WTC11 (cell line): Measurements from ENCODE around the gene GABRB1. TPM values are rescaled to one million over a fixed set of nuclear protein-coding genes. Genes with fewer than 3 reads are reported as not detected.
A peak's percentile ranks its signal among the peaks of the same experiment; 100 is the strongest.

Experiments used
- ATAC-seq: fragments of 200-7000 bp; cut with Tn5 transposase; 2 replicates; pipeline ENCODE4 v1.10.0; 2021; ENCODE audit warnings: mild to moderate bottlenecking, moderate library complexity
- CTCF ChIA-PET: fragments of 300-600 bp; sonication (Branson Sonifier 250); formaldehyde crosslinking; loops from one replicate; lab custom pipeline; 2021; ENCODE audit warnings: antibody characterized with exemption; lab: Charles Lee
- POLR2A ChIA-PET: fragments of 350-600 bp; sonication (Branson Sonifier 250); formaldehyde crosslinking; loops from one replicate; lab custom pipeline; 2021; ENCODE audit warnings: antibody characterized with exemption; lab: Charles Lee
- DNase-seq: peaks from one replicate; pipeline ENCODE4 v3.0.0; 2021; ENCODE audit warnings: low spot score
- H3K27ac Mint-ChIP-seq: 2 replicates; pipeline ENCODE4 v1.8.0; 2021; ENCODE audit warnings: mixed read lengths
- H3K27me3 Mint-ChIP-seq: 2 replicates; pipeline ENCODE4 v1.8.0; 2021; ENCODE audit warnings: low read depth, mild to moderate bottlenecking, moderate library complexity, mixed read lengths
- H3K36me3 Mint-ChIP-seq: 2 replicates; pipeline ENCODE4 v1.8.0; 2021; ENCODE audit warnings: mixed read lengths
- H3K4me1 Mint-ChIP-seq: 2 replicates; pipeline ENCODE4 v1.8.0; 2022; ENCODE audit warnings: mixed read lengths
- H3K4me3 Mint-ChIP-seq: 2 replicates; pipeline ENCODE4 v1.8.0; 2021; ENCODE audit warnings: mild to moderate bottlenecking, moderate library complexity, mixed read lengths
- H3K9me3 Mint-ChIP-seq: 2 replicates; pipeline ENCODE4 v1.8.0; 2021; ENCODE audit warnings: mixed read lengths
- E2F4 ChIP-seq: sonication (generic); formaldehyde crosslinking; IDR thresholded peaks from 2 replicates; pipeline ENCODE4 v1.8.1; 2022; ENCODE audit warnings: low read depth, mild to moderate bottlenecking, moderate library complexity, missing genetic modification reagents, borderline replicate concordance
- EMX1 ChIP-seq: fragments of 250-450 bp; sonication (Bioruptor Pico); IDR thresholded peaks from 2 replicates; pipeline ENCODE4 v1.8.0; 2021; ENCODE audit warnings: mild to moderate bottlenecking
- ETV6 ChIP-seq: sonication (generic); formaldehyde crosslinking; IDR thresholded peaks from 2 replicates; pipeline ENCODE4 v1.8.1; 2022; ENCODE audit warnings: mild to moderate bottlenecking, missing genetic modification reagents
- FOXP4 ChIP-seq: sonication (generic); formaldehyde crosslinking; IDR thresholded peaks from 2 replicates; pipeline ENCODE4 v1.8.0; 2022; ENCODE audit warnings: mild to moderate bottlenecking, missing genetic modification reagents
- IRF1 ChIP-seq: sonication (generic); formaldehyde crosslinking; IDR thresholded peaks from 2 replicates; pipeline ENCODE4 v1.8.0; 2023; ENCODE audit warnings: missing genetic modification reagents
- JAZF1 ChIP-seq: fragments of 250-450 bp; sonication (Bioruptor Pico); IDR thresholded peaks from 2 replicates; pipeline ENCODE4 v1.9.0; 2021; ENCODE audit warnings: moderate library complexity, mild to moderate bottlenecking, inconsistent platforms
- KAT7 ChIP-seq: sonication (generic); formaldehyde crosslinking; IDR thresholded peaks from 2 replicates; pipeline ENCODE4 v1.8.1; 2023; ENCODE audit warnings: missing genetic modification reagents, mild to moderate bottlenecking, borderline replicate concordance
- TEAD4 ChIP-seq: sonication (generic); formaldehyde crosslinking; IDR thresholded peaks from 2 replicates; pipeline ENCODE4 v1.8.0; 2022; ENCODE audit warnings: mild to moderate bottlenecking, missing genetic modification reagents
- TP53 ChIP-seq: sonication (generic); formaldehyde crosslinking; IDR thresholded peaks from 2 replicates; pipeline ENCODE4 v1.8.1; 2023; ENCODE audit warnings: mild to moderate bottlenecking, missing genetic modification reagents
- ZNF138 ChIP-seq: sonication (generic); formaldehyde crosslinking; conservative IDR thresholded peaks from 2 replicates; pipeline ENCODE4 v1.8.1; 2022; ENCODE audit warnings: mild to moderate bottlenecking, moderate library complexity, missing genetic modification reagents
- ZNF263 ChIP-seq: sonication (generic); formaldehyde crosslinking; IDR thresholded peaks from 2 replicates; pipeline ENCODE4 v1.8.1; 2022; ENCODE audit warnings: low read depth, mild to moderate bottlenecking, moderate library complexity, missing genetic modification reagents
- ZNF416 ChIP-seq: fragments of 250-450 bp; sonication (Bioruptor Pico); IDR thresholded peaks from 2 replicates; pipeline ENCODE4 v1.9.0; 2021; ENCODE audit warnings: mild to moderate bottlenecking, inconsistent platforms
- ZNF512 ChIP-seq: sonication (generic); formaldehyde crosslinking; IDR thresholded peaks from 2 replicates; pipeline ENCODE4 v1.8.1; 2022; ENCODE audit warnings: missing genetic modification reagents, borderline replicate concordance
- ZNF532 ChIP-seq: fragments of 250-450 bp; sonication (Bioruptor Pico); IDR thresholded peaks from 2 replicates; pipeline ENCODE4 v1.9.0; 2021; ENCODE audit warnings: mild to moderate bottlenecking, borderline replicate concordance
- total RNA-seq: library from RNA; stranded (reverse); gene quantifications from 3 replicates; pipeline ENCODE4 v1.2.3, GENCODE V29; 2021
- TF ChIP-seq, protein P1 (sequence below): fragments of 250-450 bp; sonication (Bioruptor Pico); IDR thresholded peaks from 2 replicates; pipeline ENCODE4 v1.9.0; 2021; ENCODE audit warnings: mild to moderate bottlenecking

The GABRB1 gene
- total RNA-seq, 1 experiment from 2014 or later = 0.66 TPM

GRCh38 chr4:47235721-47236120 is 204.4 kb downstream of the GABRB1 start (continued):
- no peak for TF ChIP-seq ZNF532 (CRISPR knock-in tag)
- TF ChIP-seq, all 79 proteins: peak for 0

DNA sequence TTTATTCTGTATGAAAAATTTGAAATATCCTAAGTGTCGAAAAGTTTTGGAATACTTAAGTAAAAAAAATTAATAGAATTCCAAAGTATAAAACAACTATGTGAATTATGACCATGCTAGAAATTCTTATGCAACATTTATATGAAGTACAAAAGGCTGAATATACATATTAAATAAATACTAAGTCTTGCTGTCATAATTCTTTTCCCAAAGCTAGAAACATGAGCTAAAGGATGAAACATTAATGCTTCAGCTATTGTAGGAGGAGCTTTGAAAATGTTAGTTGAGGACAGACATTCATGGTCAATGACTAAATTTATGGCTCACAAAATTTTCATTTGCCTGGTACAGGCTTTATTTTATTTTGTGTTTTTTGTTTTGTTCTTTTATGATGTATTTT is 207.3 kb downstream of the GABRB1 start:
- no peak for ATAC-seq
- no peaks in the 10 kb centered on the region for H3K36me3 Mint-ChIP-seq
- H3K4me3 Mint-ChIP-seq = no peak overlapping the region
- TF ChIP-seq ZNF532 (CRISPR knock-in tag) (no peak), JAZF1 (CRISPR knock-in tag) (no peak), ZNF263 (no peak), ZNF512 (no peak), EMX1 (CRISPR knock-in tag) (no peak), TEAD4 (CRISPR knock-in tag) (no peak), ZNF138 (CRISPR knock-in tag) (no peak), ETV6 (CRISPR knock-in tag) (no peak), FOXP4 (no peak)
- H3K9me3 Mint-ChIP-seq = peaks cover 12% of the 10 kb centered on the region
- H3K27me3 Mint-ChIP-seq = no peaks in the 10 kb centered on the region
- ChIA-PET POLR2A (no interaction called here), CTCF (no interaction called here)
- H3K4me1 Mint-ChIP-seq = no peaks in the 10 kb centered on the region
- H3K27ac Mint-ChIP-seq = no peak overlapping the region
- DNase-seq = no peak

DNA sequence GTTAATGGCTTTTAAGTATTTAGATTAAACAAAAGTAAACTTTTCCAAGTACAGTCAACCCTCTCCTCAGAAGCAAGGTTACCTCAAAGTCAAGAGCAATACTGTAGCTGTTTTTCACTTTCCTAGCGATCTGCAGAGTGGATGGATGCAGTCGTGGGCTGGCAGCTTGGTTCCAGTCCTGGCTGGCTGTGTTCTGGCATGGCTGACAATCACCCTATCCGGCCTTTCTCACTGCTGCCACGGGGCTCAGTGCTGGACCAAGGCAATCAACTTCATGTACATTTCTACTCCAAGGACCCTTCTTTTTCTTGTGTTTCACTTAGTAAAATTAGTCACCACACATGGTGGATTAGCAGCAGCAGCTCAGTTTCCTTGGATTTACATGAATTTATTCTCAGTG is 208.3 kb downstream of the GABRB1 start:
- CTCF ChIA-PET = no interaction called here
- peak; percentile 65 for ATAC-seq
- TF ChIP-seq E2F4 (CRISPR knock-in tag) = no peak
- no peak for TF ChIP-seq TEAD4 (CRISPR knock-in tag)
- TF ChIP-seq KAT7 (CRISPR knock-in tag) = no peak
- TF ChIP-seq, protein P1, sequence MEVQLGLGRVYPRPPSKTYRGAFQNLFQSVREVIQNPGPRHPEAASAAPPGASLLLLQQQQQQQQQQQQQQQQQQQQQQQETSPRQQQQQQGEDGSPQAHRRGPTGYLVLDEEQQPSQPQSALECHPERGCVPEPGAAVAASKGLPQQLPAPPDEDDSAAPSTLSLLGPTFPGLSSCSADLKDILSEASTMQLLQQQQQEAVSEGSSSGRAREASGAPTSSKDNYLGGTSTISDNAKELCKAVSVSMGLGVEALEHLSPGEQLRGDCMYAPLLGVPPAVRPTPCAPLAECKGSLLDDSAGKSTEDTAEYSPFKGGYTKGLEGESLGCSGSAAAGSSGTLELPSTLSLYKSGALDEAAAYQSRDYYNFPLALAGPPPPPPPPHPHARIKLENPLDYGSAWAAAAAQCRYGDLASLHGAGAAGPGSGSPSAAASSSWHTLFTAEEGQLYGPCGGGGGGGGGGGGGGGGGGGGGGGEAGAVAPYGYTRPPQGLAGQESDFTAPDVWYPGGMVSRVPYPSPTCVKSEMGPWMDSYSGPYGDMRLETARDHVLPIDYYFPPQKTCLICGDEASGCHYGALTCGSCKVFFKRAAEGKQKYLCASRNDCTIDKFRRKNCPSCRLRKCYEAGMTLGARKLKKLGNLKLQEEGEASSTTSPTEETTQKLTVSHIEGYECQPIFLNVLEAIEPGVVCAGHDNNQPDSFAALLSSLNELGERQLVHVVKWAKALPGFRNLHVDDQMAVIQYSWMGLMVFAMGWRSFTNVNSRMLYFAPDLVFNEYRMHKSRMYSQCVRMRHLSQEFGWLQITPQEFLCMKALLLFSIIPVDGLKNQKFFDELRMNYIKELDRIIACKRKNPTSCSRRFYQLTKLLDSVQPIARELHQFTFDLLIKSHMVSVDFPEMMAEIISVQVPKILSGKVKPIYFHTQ (CRISPR knock-in tag) = no peak
- TF ChIP-seq ZNF416 (CRISPR knock-in tag) = no peak
- TF ChIP-seq IRF1 = no peak
- TF ChIP-seq TP53 = no peak

More for the DNA sequence above, 208.3 kb downstream of the GABRB1 start:
- DNase-seq = no peak
- no peaks in the 10 kb centered on the region for H3K36me3 Mint-ChIP-seq
- H3K27ac Mint-ChIP-seq = no peak overlapping the region
- no peaks in the 10 kb centered on the region; the same call in 1 of the 2 replicates for H3K27me3 Mint-ChIP-seq
- POLR2A ChIA-PET = no interaction called here
- H3K4me1 Mint-ChIP-seq = no peaks in the 10 kb centered on the region
- H3K4me3 Mint-ChIP-seq = no peak overlapping the region
- peaks cover 16% of the 10 kb centered on the region for H3K9me3 Mint-ChIP-seq
